Hypothalamus (tissue), 51 donors: Measurements from ENCODE around the gene TTC1.
"Not testable (repeated sequence)": the region's sequence is repeated elsewhere in the genome, so short reads cannot be mapped to it uniquely, and the experiment has no call there.

Experiments
- DNase-seq, 51 donors: peaks; one replicate each; lab custom pipeline; 2025; lab: John Stamatoyannopoulos, UW

Gene TTC1

GRCh38 chr5:159993194-159993593, 15.7 kb upstream of the TTC1 start:
- DNase-seq = no peak

GRCh38 chr5:159995907-159996306, 13.0 kb upstream of the TTC1 start:
- no peak for DNase-seq

- DNase-seq = no peak
Observed at GRCh38 chr5:160001457-160001856, 7.5 kb upstream of the TTC1 start.

- no peak for DNase-seq
Observed at GRCh38 chr5:160007514-160007913, 1.4 kb upstream of the TTC1 start.

GRCh38 chr5:160008529-160008876, 436 bp upstream of the TTC1 start:
- peak in 3 of 51 donors; percentile 6 to 40 (median 39) for DNase-seq

GRCh38 chr5:160009591-160009989, 651 bp downstream of the TTC1 start:
- DNase-seq = no peak

GRCh38 chr5:160011471-160011870, 2.5 kb downstream of the TTC1 start:
- no peak for DNase-seq

- not testable (repeated sequence) for DNase-seq
Observed at GRCh38 chr5:160014197-160014596, 5.3 kb downstream of the TTC1 start.

GRCh38 chr5:160018945-160019625, 10.1 kb downstream of the TTC1 start:
- no peak for DNase-seq

- DNase-seq = no peak
Observed at GRCh38 chr5:160020266-160020770, 11.4 kb downstream of the TTC1 start.

- no peak for DNase-seq
Observed at GRCh38 chr5:160020964-160021363, 12.0 kb downstream of the TTC1 start.

- peak in 27 of 51 donors; percentile 1 to 77 (median 20) for DNase-seq
Observed at GRCh38 chr5:160021831-160022446, 13.0 kb downstream of the TTC1 start.

GRCh38 chr5:160023007-160023907, 14.3 kb downstream of the TTC1 start:
- no peak for DNase-seq

- no peak for DNase-seq
Observed at GRCh38 chr5:160023908-160024630, 15.1 kb downstream of the TTC1 start.

GRCh38 chr5:160029004-160029403, 20.1 kb downstream of the TTC1 start:
- no peak for DNase-seq

GRCh38 chr5:160029540-160030139, 20.7 kb downstream of the TTC1 start:
- DNase-seq = no peak

- peak in 1 of 51 donors; percentile 42 for DNase-seq
Observed at GRCh38 chr5:160030631-160031377, 21.9 kb downstream of the TTC1 start.

- DNase-seq = no peak
Observed at GRCh38 chr5:160033546-160034252, 24.8 kb downstream of the TTC1 start.

GRCh38 chr5:160036243-160036642, 27.3 kb downstream of the TTC1 start:
- peak in 5 of 51 donors; percentile 1 to 33 (median 3) for DNase-seq
